Mononuclear cell (primary cell): ENCODE results near the gene CSF1. TPM values are rescaled to one million over a fixed set of nuclear protein-coding genes. Genes with fewer than 3 reads are reported as not detected.
"Not testable (repeated sequence)": the region's sequence is repeated elsewhere in the genome, so short reads cannot be mapped to it uniquely, and the experiment has no call there.

Source experiments
- H3K27me3 ChIP-seq: 2 replicates; pipeline ENCODE4 v1.6.0; 2011; ENCODE audit warnings: low read length, control low read depth; ENCODE audit not compliant: insufficient read depth
- H3K4me1 ChIP-seq: 2 replicates; pipeline ENCODE4 v1.5.1; 2011; ENCODE audit warnings: mild to moderate bottlenecking, low read length, control low read depth; ENCODE audit not compliant: insufficient read depth
- H3K4me3 ChIP-seq: 2 replicates; pipeline ENCODE4 v1.5.1; 2011; ENCODE audit warnings: mild to moderate bottlenecking, low read length, moderate library complexity
- H3K9me3 ChIP-seq: 2 replicates; pipeline ENCODE4 v1.5.1; 2011; ENCODE audit warnings: low read depth, mild to moderate bottlenecking, control low read depth, low read length
- total RNA-seq: library from RNA; depleted of rRNA; stranded (reverse); fragments of >200 nt; gene quantifications from one replicate; pipeline ENCODE4 v1.2.3, GENCODE V29; 2012

The CSF1 gene
- total RNA-seq, 1 donor, result 10.2 TPM

DNA sequence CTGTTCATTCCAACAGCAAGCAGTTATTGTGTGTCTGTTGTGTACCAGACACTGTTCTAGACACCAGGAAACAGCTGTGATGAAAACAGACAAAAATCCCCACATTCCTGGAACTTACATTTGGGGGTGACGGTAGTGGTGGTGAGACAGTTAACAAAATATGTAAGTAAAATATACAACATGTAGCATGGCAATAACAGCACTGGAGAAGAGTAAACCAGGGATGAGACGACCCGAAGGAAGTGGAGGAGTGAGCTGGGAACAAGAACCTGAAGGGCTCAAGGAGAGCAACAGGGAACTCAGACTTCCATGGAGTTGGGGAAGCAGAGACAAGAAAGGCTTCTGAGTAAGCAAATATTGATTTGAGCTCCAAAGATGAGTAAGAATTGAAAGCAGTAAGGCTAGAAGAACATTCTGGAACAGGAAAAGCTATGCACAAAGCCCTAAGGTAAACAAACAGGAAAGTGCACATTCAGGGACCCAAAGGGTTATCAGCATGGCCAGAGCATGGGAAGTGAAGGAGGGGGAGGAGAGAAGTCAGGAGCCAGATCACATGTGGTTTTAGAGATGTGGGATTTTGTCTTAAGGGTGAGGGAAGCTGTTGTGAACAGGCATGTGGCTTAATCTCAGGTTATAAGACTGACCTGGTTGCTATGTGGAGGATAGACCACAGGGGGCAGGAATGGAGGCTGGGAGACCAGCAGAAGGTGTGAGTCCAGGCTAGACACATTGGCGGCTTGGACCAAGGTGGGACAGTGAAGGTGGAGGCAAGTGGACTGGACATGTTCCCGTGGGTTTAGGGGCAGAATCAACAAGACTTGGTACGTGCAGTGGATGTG lies 7.3 kb downstream of the CSF1 start:
- Histone ChIP-seq H3K27me3 (no peaks in the 10 kb centered on the region), H3K4me3 (no peak overlapping the region), H3K9me3 (no peaks in the 10 kb centered on the region), H3K4me1 (no peaks in the 10 kb centered on the region)

DNA sequence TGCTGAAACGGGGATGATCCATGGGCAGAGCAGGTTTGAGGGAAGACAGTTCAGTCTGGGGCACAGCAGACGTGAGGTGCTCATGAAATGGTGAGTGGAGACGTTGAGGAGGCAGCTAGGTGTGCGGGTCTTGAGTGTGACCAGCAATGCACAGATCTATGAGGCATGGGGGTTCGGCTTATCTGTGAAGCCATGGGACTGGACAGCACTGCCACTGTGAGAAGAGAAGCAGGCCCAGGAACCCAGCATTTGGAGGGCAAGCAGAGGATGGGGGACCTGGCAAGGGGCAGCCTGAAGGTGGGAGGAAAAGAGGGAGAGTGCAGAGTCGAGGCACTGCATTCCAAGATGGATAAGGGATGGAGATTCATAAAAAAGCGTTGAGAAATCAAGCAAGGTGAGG lies 8.0 kb downstream of the CSF1 start:
- H3K9me3 ChIP-seq, result no peaks in the 10 kb centered on the region
- H3K4me3 ChIP-seq, result no peak overlapping the region
- H3K27me3 ChIP-seq, result no peaks in the 10 kb centered on the region
- no peaks in the 10 kb centered on the region for H3K4me1 ChIP-seq

DNA sequence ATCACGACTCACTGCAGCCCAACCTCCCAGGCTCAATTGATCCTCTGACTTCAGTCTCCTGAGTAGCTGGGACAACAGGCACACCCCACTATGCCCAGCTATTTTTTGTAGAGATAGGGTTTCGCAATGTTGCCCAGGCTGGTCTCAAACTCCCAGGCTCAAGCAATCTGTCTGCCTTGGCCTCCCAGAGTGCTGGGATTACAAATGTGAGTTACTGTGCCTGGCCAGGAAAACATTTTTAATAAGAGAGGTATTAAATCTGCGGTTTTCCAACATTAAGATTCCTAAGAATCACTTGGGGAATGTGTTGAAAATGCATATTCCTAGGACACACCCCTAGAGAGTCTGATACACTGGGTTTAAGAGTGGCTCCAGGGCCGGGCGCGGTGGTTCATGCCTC lies 8.7 kb downstream of the CSF1 start:
- no peaks in the 10 kb centered on the region for H3K4me1 ChIP-seq
- H3K4me3 ChIP-seq, result no peak overlapping the region
- H3K9me3 ChIP-seq, result no peaks in the 10 kb centered on the region
- no peaks in the 10 kb centered on the region for H3K27me3 ChIP-seq

DNA sequence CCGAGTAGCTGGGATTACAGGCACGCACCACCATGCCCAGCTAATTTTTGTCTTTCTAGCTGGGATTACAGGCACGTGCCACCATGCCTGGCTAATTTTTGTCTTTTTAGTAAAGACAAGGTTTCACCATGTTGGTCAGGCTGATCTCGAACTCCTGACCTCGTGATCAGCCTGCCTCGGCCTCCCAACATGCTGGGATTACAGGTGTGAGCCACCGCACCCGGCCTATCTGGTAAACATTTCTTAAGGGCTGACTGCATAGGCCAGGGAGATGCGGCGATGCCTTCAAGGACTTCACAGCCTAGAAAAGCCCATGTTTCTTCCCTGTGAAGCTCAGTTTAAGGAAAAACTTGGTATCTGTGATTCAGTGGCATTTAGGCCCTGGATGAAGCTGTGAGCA lies 9.7 kb downstream of the CSF1 start:
- not testable (repeated sequence) for H3K27me3 ChIP-seq, H3K4me1 ChIP-seq, H3K9me3 ChIP-seq, H3K4me3 ChIP-seq

DNA sequence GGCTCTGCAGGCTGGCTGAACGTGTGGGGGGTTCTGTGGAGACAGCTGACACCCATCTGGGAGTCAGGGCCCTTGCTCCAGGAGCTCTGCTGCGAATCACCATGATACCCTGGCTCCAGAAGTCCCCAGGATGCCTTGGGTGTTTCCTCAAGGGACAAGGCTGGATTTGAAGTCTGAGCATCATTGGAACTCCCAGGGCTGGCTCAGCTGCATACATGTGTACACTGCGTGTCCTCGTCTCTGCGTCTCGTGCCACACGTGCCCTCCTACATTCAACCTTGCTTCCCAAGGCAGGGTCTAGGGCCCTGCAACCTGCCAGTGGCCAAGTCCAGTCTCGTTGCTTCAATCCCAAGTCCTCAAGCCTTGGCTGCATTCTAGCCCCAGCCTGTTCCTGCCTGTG lies 11.7 kb downstream of the CSF1 start:
- H3K27me3 ChIP-seq, result no peaks in the 10 kb centered on the region
- H3K9me3 ChIP-seq, result no peaks in the 10 kb centered on the region
- no peaks in the 10 kb centered on the region for H3K4me1 ChIP-seq
- no peak overlapping the region for H3K4me3 ChIP-seq

DNA sequence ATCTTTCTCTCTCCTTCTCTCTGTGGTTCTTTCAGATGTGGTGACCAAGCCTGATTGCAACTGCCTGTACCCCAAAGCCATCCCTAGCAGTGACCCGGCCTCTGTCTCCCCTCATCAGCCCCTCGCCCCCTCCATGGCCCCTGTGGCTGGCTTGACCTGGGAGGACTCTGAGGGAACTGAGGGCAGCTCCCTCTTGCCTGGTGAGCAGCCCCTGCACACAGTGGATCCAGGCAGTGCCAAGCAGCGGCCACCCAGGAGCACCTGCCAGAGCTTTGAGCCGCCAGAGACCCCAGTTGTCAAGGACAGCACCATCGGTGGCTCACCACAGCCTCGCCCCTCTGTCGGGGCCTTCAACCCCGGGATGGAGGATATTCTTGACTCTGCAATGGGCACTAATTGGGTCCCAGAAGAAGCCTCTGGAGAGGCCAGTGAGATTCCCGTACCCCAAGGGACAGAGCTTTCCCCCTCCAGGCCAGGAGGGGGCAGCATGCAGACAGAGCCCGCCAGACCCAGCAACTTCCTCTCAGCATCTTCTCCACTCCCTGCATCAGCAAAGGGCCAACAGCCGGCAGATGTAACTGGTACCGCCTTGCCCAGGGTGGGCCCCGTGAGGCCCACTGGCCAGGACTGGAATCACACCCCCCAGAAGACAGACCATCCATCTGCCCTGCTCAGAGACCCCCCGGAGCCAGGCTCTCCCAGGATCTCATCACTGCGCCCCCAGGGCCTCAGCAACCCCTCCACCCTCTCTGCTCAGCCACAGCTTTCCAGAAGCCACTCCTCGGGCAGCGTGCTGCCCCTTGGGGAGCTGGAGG lies 12.7 kb downstream of the CSF1 start:
- H3K4me1 ChIP-seq, result no peaks in the 10 kb centered on the region
- no peaks in the 10 kb centered on the region for H3K9me3 ChIP-seq
- no peak overlapping the region for H3K4me3 ChIP-seq
- no peaks in the 10 kb centered on the region for H3K27me3 ChIP-seq

DNA sequence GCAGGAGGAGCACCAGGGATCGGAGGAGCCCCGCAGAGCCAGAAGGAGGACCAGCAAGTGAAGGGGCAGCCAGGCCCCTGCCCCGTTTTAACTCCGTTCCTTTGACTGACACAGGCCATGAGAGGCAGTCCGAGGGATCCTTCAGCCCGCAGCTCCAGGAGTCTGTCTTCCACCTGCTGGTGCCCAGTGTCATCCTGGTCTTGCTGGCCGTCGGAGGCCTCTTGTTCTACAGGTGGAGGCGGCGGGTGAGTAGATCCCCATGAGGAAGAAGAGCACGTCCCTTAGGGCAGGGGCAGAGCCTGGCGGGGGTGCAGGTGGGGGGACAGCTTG lies 13.3 kb downstream of the CSF1 start:
- Histone ChIP-seq H3K4me1 (no peaks in the 10 kb centered on the region), H3K9me3 (no peaks in the 10 kb centered on the region), H3K4me3 (no peak overlapping the region), H3K27me3 (no peaks in the 10 kb centered on the region)

DNA sequence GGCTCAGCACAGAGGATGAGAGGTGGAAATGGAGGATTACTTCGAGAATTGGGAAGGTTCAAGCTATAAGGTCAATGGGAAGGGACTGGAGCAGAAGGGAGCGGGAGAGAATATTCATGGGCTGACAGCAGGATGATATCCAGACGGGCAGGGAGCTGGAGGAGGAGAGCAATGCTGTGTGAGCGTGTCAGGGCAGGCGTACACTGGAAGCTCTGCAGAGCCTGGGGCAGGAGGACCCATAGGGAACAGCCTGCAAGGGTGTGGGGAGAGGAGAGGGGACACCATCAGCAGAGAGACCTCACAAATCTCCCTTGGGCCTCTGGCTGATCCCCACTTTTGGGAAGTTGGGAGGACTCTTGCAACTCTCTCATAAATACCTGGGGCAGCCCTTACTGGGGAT lies 13.7 kb downstream of the CSF1 start:
- H3K4me3 ChIP-seq, result no peak overlapping the region
- no peaks in the 10 kb centered on the region for H3K27me3 ChIP-seq
- no peaks in the 10 kb centered on the region for H3K9me3 ChIP-seq
- no peaks in the 10 kb centered on the region for H3K4me1 ChIP-seq

DNA sequence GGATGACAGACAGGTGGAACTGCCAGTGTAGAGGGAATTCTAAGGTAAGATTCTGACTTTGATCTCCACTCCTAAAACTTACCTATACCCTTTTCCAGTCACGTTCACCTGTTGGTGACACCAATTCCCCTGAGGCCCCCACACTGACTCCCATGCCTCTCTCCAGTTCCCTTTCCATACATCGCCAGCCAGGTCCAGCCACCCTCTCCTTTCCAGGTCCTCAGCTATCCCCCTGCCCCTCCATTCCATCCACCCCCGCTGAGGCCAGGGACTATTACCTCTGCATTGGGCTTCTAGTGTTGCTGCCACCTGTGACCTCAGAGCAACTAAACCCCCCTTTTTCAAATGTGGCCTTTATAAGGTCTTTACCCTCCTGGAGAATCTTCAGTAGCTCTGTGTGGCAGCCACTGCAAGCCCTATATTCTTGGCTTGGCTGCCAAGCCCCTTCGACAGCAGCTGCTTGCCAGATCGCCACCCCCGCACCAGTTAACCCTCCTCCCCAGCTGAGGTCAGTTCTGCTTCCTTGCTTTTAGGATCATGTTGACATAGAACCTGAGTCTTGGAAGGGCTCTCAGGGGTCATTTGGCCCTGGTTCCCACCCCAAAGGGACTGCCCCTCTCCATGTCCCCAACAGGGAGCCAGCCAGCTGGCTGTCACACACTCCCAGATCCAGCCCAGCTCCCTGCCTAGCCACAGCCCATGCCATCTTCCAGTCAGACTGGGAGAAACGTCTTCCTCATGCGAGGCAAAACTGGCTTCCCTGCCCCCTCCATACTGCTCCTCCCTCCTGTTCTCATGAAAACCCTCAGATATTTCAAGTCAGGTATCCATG lies 14.7 kb downstream of the CSF1 start:
- Histone ChIP-seq H3K4me1 (no peaks in the 10 kb centered on the region), H3K4me3 (no peak overlapping the region), H3K27me3 (no peaks in the 10 kb centered on the region), H3K9me3 (no peaks in the 10 kb centered on the region)

DNA sequence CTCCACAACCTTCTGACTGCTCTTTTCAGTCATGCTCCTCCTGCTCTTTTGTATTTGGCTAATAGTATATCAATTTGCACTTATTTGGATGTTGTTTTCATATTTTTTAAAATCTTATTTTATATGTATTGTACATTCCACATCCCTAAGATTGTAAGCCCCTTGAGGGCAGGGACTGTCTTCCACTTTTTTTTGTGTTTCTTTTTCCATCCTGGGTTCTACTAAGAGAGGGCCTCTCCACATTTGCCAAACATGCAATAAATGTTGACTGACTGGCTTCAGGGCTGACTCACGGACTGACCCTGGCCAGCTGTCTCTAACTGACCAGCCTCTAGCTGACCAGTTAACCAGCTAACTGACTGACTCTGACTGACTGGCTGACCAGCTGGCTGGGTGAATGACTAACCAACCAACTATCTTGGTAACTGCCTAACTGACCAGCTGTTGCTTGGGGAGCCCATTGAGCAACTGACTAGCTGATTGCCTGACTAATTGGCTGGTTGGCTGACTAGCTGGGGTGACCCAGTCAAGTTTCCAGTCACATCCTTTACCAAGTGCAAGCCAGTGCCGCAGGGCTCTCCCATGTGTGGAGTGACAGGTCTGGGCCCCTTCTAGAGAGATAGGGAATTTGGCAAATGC lies 16.1 kb downstream of the CSF1 start:
- Histone ChIP-seq H3K9me3 (no peaks in the 10 kb centered on the region), H3K27me3 (no peaks in the 10 kb centered on the region), H3K4me3 (no peak overlapping the region), H3K4me1 (no peaks in the 10 kb centered on the region)

DNA sequence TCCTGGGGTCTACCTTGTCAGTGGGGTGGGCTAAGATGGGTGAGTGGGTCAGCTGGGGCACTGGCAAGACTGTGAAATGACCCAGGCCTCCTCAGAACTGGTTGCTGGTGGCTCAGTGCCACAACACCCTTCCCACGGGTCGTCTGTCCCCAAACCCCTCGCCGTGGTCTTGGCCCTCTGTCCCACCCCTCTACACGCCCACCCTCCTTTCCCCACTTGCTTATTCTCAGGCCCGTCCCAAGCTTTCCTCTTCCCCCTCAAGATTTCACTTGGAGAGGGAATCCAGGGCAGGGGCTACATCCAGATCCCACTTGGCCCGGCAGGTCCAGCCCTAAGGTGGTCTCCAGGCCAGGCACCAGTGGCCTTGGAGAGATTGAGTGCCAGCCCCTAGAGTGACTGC lies 16.7 kb downstream of the CSF1 start:
- no peak overlapping the region for H3K4me3 ChIP-seq
- no peaks in the 10 kb centered on the region for H3K27me3 ChIP-seq
- H3K9me3 ChIP-seq, result no peaks in the 10 kb centered on the region
- no peaks in the 10 kb centered on the region for H3K4me1 ChIP-seq

DNA sequence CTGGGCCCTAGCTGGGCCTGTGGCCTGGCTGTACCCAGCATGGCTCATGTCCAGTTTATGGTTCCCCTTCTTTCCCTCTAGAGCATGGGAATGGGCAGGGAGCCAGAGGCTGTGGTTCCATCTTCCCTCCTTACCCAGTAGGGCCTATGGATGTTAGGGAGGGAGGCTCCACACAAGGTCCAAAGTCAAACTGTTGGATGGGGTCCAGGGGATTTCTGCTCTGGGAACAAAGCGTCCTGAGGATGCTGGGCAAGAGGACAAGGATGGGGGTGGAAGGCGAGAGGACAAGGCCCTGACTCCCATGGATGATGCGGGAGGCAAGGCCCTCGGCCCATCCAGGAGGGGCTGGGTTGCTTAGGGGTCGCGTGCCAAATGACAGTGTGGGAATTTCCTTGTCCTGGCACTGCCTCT lies 17.3 kb downstream of the CSF1 start:
- Histone ChIP-seq H3K4me1 (no peaks in the 10 kb centered on the region), H3K9me3 (no peaks in the 10 kb centered on the region), H3K4me3 (no peak overlapping the region), H3K27me3 (no peaks in the 10 kb centered on the region)

DNA sequence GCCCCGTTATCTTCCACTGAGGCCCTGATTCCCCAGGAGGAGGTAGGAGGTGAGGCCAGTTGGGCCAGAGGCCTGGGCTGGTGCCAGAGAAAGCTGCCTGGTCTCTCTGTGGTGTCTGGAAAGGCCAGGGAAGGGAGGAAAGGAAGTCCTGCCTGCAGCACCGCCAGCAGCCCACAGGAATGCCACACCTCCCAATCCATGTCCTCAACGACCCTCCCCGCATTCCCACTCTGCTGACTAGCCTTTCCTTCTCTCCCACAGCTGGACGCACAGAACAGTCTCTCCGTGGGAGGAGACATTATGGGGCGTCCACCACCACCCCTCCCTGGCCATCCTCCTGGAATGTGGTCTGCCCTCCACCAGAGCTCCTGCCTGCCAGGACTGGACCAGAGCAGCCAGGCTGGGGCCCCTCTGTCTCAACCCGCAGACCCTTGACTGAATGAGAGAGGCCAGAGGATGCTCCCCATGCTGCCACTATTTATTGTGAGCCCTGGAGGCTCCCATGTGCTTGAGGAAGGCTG lies 18.0 kb downstream of the CSF1 start:
- Histone ChIP-seq H3K27me3 (no peaks in the 10 kb centered on the region), H3K4me3 (no peak overlapping the region), H3K9me3 (no peaks in the 10 kb centered on the region), H3K4me1 (peaks cover 2% of the 10 kb centered on the region)

DNA sequence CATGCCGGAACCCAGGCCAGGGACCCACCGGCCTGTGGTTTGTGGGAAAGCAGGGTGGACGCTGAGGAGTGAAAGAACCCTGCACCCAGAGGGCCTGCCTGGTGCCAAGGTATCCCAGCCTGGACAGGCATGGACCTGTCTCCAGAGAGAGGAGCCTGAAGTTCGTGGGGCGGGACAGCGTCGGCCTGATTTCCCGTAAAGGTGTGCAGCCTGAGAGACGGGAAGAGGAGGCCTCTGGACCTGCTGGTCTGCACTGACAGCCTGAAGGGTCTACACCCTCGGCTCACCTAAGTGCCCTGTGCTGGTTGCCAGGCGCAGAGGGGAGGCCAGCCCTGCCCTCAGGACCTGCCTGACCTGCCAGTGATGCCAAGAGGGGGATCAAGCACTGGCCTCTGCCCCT lies 18.5 kb downstream of the CSF1 start:
- H3K9me3 ChIP-seq, result no peaks in the 10 kb centered on the region
- no peak overlapping the region for H3K4me3 ChIP-seq
- no peaks in the 10 kb centered on the region for H3K27me3 ChIP-seq
- peaks cover 7% of the 10 kb centered on the region for H3K4me1 ChIP-seq
